Activated CD4-positive, alpha-beta T cell treated with anti-CD3 and anti-CD28 coated beads, Interleukin-2, amount 10 ng/mL, durations not matched to agents 7 days and 5 days (primary cell): ENCODE results near the gene SCAPER. TPM values are rescaled to one million over a fixed set of nuclear protein-coding genes. Genes with fewer than 3 reads are reported as not detected.

ENCODE experiments used
- CTCF ChIA-PET: fragments of 350-600 bp; sonication (Branson Sonifier 250); formaldehyde crosslinking; loops from one replicate; lab custom pipeline; 2021; ENCODE audit warnings: antibody characterized with exemption; lab: Charles Lee
- POLR2A ChIA-PET: fragments of 350-600 bp; sonication (Branson Sonifier 250); formaldehyde crosslinking; loops from one replicate; lab custom pipeline; 2021; ENCODE audit warnings: antibody characterized with exemption; lab: Charles Lee
- DNase-seq: peaks from one replicate; pipeline ENCODE4 v3.0.0-alpha.2; 2020
- H3K27ac Mint-ChIP-seq: one replicate; pipeline ENCODE4 v1.8.0; 2021; ENCODE audit warnings: mild to moderate bottlenecking, moderate library complexity, mixed read lengths
- H3K27me3 Mint-ChIP-seq: one replicate; pipeline ENCODE4 v1.8.0; 2021; ENCODE audit warnings: mixed read lengths
- H3K36me3 Mint-ChIP-seq: one replicate; pipeline ENCODE4 v1.8.0; 2021; ENCODE audit warnings: low read depth, mixed read lengths
- H3K4me1 Mint-ChIP-seq: one replicate; pipeline ENCODE4 v1.8.0; 2021; ENCODE audit warnings: mixed read lengths
- H3K4me3 Mint-ChIP-seq: one replicate; pipeline ENCODE4 v1.8.0; 2021; ENCODE audit warnings: mild to moderate bottlenecking, moderate library complexity, mixed read lengths
- H3K9me3 Mint-ChIP-seq: one replicate; pipeline ENCODE4 v1.8.0; 2021; ENCODE audit warnings: mixed read lengths
- total RNA-seq, 2 experiments: library from RNA; stranded (reverse); gene quantifications; one replicate each; pipeline ENCODE4 v1.2.3, GENCODE V29; 2021

Gene SCAPER
- total RNA-seq, 2 experiments from 2014 or later, result 28.1 to 28.6 TPM

- ChIA-PET POLR2A (interaction anchor here (0.6 kb wide), 1 partner anchor 15 kb away, joined by 3 read pairs; no protein-coding TSS in a partner anchor), CTCF (no interaction called here)
- no peaks in the 10 kb centered on the region for H3K9me3 Mint-ChIP-seq
Observed at GRCh38 chr15:76668900-76669299, 236.2 kb downstream of the SCAPER start.

GRCh38 chr15:76667943-76668715 is 237.0 kb downstream of the SCAPER start:
- no peak for DNase-seq

More at GRCh38 chr15:76668900-76669299, 236.2 kb downstream of the SCAPER start:
- DNase-seq, result no peak
- no peak overlapping the region for H3K27ac Mint-ChIP-seq
- H3K36me3 Mint-ChIP-seq, result peaks cover 3% of the 10 kb centered on the region
- no peaks in the 10 kb centered on the region for H3K4me1 Mint-ChIP-seq
- no peaks in the 10 kb centered on the region for H3K27me3 Mint-ChIP-seq
- H3K4me3 Mint-ChIP-seq, result no peak overlapping the region

GRCh38 chr15:76664895-76665294 is 240.2 kb downstream of the SCAPER start:
- H3K4me1 Mint-ChIP-seq, result no peaks in the 10 kb centered on the region
- no peak overlapping the region for H3K27ac Mint-ChIP-seq
- peaks cover 16% of the 10 kb centered on the region for H3K36me3 Mint-ChIP-seq
- POLR2A ChIA-PET, result no interaction called here
- H3K9me3 Mint-ChIP-seq, result peaks cover 4% of the 10 kb centered on the region
- CTCF ChIA-PET, result no interaction called here
- no peak for DNase-seq
- H3K4me3 Mint-ChIP-seq, result no peak overlapping the region
- H3K27me3 Mint-ChIP-seq, result no peaks in the 10 kb centered on the region

More at GRCh38 chr15:76667943-76668715, 237.0 kb downstream of the SCAPER start:
- H3K4me3 Mint-ChIP-seq, result no peak overlapping the region
- no peak overlapping the region for H3K27ac Mint-ChIP-seq
- H3K9me3 Mint-ChIP-seq, result no peaks in the 10 kb centered on the region
- H3K27me3 Mint-ChIP-seq, result no peaks in the 10 kb centered on the region
- peaks cover 3% of the 10 kb centered on the region for H3K36me3 Mint-ChIP-seq
- H3K4me1 Mint-ChIP-seq, result no peaks in the 10 kb centered on the region
- CTCF ChIA-PET, result no interaction called here
- POLR2A ChIA-PET, result interaction anchor here (0.6 kb wide), 1 partner anchor 14 kb away, joined by 3 read pairs; no protein-coding TSS in a partner anchor

- POLR2A ChIA-PET, result no interaction called here
Observed at GRCh38 chr15:76664411-76664810, 240.7 kb downstream of the SCAPER start.

GRCh38 chr15:76663529-76663928 is 241.6 kb downstream of the SCAPER start:
- H3K4me1 Mint-ChIP-seq, result no peaks in the 10 kb centered on the region
- no peak for DNase-seq
- no peaks in the 10 kb centered on the region for H3K27me3 Mint-ChIP-seq
- ChIA-PET CTCF (no interaction called here), POLR2A (no interaction called here)
- no peak overlapping the region for H3K27ac Mint-ChIP-seq
- H3K4me3 Mint-ChIP-seq, result no peak overlapping the region
- peaks cover 6% of the 10 kb centered on the region for H3K9me3 Mint-ChIP-seq
- H3K36me3 Mint-ChIP-seq, result peaks cover 26% of the 10 kb centered on the region

More at GRCh38 chr15:76664411-76664810, 240.7 kb downstream of the SCAPER start:
- H3K36me3 Mint-ChIP-seq, result peaks cover 21% of the 10 kb centered on the region
- CTCF ChIA-PET, result no interaction called here
- H3K27ac Mint-ChIP-seq, result no peak overlapping the region
- no peak overlapping the region for H3K4me3 Mint-ChIP-seq
- no peaks in the 10 kb centered on the region for H3K4me1 Mint-ChIP-seq
- H3K27me3 Mint-ChIP-seq, result no peaks in the 10 kb centered on the region
- no peak for DNase-seq
- peaks cover 6% of the 10 kb centered on the region for H3K9me3 Mint-ChIP-seq

GRCh38 chr15:76648732-76649444 is 256.3 kb downstream of the SCAPER start:
- no peaks in the 10 kb centered on the region for H3K27me3 Mint-ChIP-seq
- H3K27ac Mint-ChIP-seq, result no peak overlapping the region
- peaks cover 16% of the 10 kb centered on the region for H3K9me3 Mint-ChIP-seq
- peaks cover 27% of the 10 kb centered on the region for H3K36me3 Mint-ChIP-seq
- POLR2A ChIA-PET, result no interaction called here
- peaks cover 9% of the 10 kb centered on the region for H3K4me1 Mint-ChIP-seq
- H3K4me3 Mint-ChIP-seq, result no peak overlapping the region
- CTCF ChIA-PET, result interaction anchor here (1.2 kb wide), 1 partner anchor 13 kb away, joined by 3 read pairs; no protein-coding TSS in a partner anchor
- DNase-seq, result no peak

- Mint-ChIP-seq H3K27me3 (no peaks in the 10 kb centered on the region), H3K36me3 (peaks cover 14% of the 10 kb centered on the region), H3K4me3 (no peak overlapping the region), H3K9me3 (peaks cover 4% of the 10 kb centered on the region), H3K4me1 (no peaks in the 10 kb centered on the region), H3K27ac (no peak overlapping the region)
- ChIA-PET POLR2A (no interaction called here), CTCF (no interaction called here)
- DNase-seq, result no peak
Observed at GRCh38 chr15:76647612-76648011, 257.5 kb downstream of the SCAPER start.

GRCh38 chr15:76644646-76645045 is 260.5 kb downstream of the SCAPER start:
- CTCF ChIA-PET, result no interaction called here
- H3K36me3 Mint-ChIP-seq, result peaks cover 4% of the 10 kb centered on the region
- H3K9me3 Mint-ChIP-seq, result peaks cover 3% of the 10 kb centered on the region
- POLR2A ChIA-PET, result no interaction called here
- no peak overlapping the region for H3K27ac Mint-ChIP-seq
- DNase-seq, result no peak
- no peaks in the 10 kb centered on the region for H3K27me3 Mint-ChIP-seq
- no peaks in the 10 kb centered on the region for H3K4me1 Mint-ChIP-seq
- H3K4me3 Mint-ChIP-seq, result no peak overlapping the region

GRCh38 chr15:76642671-76643070 is 262.5 kb downstream of the SCAPER start:
- no peak for DNase-seq
- H3K36me3 Mint-ChIP-seq, result peaks cover 7% of the 10 kb centered on the region
- H3K27ac Mint-ChIP-seq, result no peak overlapping the region
- ChIA-PET CTCF (no interaction called here), POLR2A (no interaction called here)
- no peaks in the 10 kb centered on the region for H3K27me3 Mint-ChIP-seq
- peaks cover 6% of the 10 kb centered on the region for H3K9me3 Mint-ChIP-seq
- no peaks in the 10 kb centered on the region for H3K4me1 Mint-ChIP-seq
- H3K4me3 Mint-ChIP-seq, result no peak overlapping the region

GRCh38 chr15:76637166-76637565 is 268.0 kb downstream of the SCAPER start:
- no peak for DNase-seq
- POLR2A ChIA-PET, result no interaction called here
- peaks cover 17% of the 10 kb centered on the region for H3K36me3 Mint-ChIP-seq
- no peaks in the 10 kb centered on the region for H3K27me3 Mint-ChIP-seq
- peaks cover 25% of the 10 kb centered on the region for H3K9me3 Mint-ChIP-seq
- no peaks in the 10 kb centered on the region for H3K4me1 Mint-ChIP-seq
- CTCF ChIA-PET, result no interaction called here
- no peak overlapping the region for H3K4me3 Mint-ChIP-seq
- no peak overlapping the region for H3K27ac Mint-ChIP-seq

- H3K27ac Mint-ChIP-seq, result no peak overlapping the region
- H3K27me3 Mint-ChIP-seq, result no peaks in the 10 kb centered on the region
- peaks cover 25% of the 10 kb centered on the region for H3K9me3 Mint-ChIP-seq
- no peak for DNase-seq
- H3K4me3 Mint-ChIP-seq, result no peak overlapping the region
- ChIA-PET CTCF (no interaction called here), POLR2A (no interaction called here)
- peaks cover 17% of the 10 kb centered on the region for H3K36me3 Mint-ChIP-seq
- no peaks in the 10 kb centered on the region for H3K4me1 Mint-ChIP-seq
Observed at GRCh38 chr15:76636059-76636458, 269.1 kb downstream of the SCAPER start.

GRCh38 chr15:76626611-76627010 is 278.5 kb downstream of the SCAPER start:
- CTCF ChIA-PET, result no interaction called here
- POLR2A ChIA-PET, result no interaction called here
- peaks cover 4% of the 10 kb centered on the region for H3K36me3 Mint-ChIP-seq

GRCh38 chr15:76625267-76625666 is 279.9 kb downstream of the SCAPER start:
- Mint-ChIP-seq H3K4me1 (no peaks in the 10 kb centered on the region), H3K27me3 (no peaks in the 10 kb centered on the region), H3K9me3 (peaks cover 5% of the 10 kb centered on the region), H3K27ac (no peak overlapping the region), H3K4me3 (no peak overlapping the region), H3K36me3 (peaks cover 6% of the 10 kb centered on the region)
- CTCF ChIA-PET, result no interaction called here
- no peak for DNase-seq
- POLR2A ChIA-PET, result no interaction called here

More at GRCh38 chr15:76626611-76627010, 278.5 kb downstream of the SCAPER start:
- DNase-seq, result no peak
- no peak overlapping the region for H3K27ac Mint-ChIP-seq
- H3K4me1 Mint-ChIP-seq, result no peaks in the 10 kb centered on the region
- no peaks in the 10 kb centered on the region for H3K27me3 Mint-ChIP-seq
- H3K4me3 Mint-ChIP-seq, result no peak overlapping the region
- peaks cover 5% of the 10 kb centered on the region for H3K9me3 Mint-ChIP-seq
